Nephron (organoid): ENCODE data around the gene GLRA3.

Experiments
- H3K27ac Mint-ChIP-seq, 3 experiments: 2 replicates each; pipeline ENCODE4 v1.8.0; 2020; ENCODE audit warnings: mixed read lengths in 3 of 3, mild to moderate bottlenecking in 2 of 3, moderate library complexity in 1 of 3
- H3K27me3 Mint-ChIP-seq: 2 replicates; pipeline ENCODE4 v1.8.0; 2021; ENCODE audit warnings: low read depth, mild to moderate bottlenecking, moderate library complexity, mixed read lengths
- H3K36me3 Mint-ChIP-seq: 2 replicates; pipeline ENCODE4 v1.8.0; 2020; ENCODE audit warnings: low read depth, mixed read lengths
- H3K4me1 Mint-ChIP-seq: 2 replicates; pipeline ENCODE4 v1.8.0; 2020; ENCODE audit warnings: mixed read lengths
- H3K4me3 Mint-ChIP-seq, 3 experiments: 2 replicates each; pipeline ENCODE4 v1.8.0; 2020; ENCODE audit warnings: mild to moderate bottlenecking in 3 of 3, mixed read lengths in 3 of 3, moderate library complexity in 2 of 3
- H3K9me3 Mint-ChIP-seq: 2 replicates; pipeline ENCODE4 v1.8.0; 2020; ENCODE audit warnings: mixed read lengths
- CTCF ChIP-seq, 3 experiments: fragments of 200-600 bp; sonication (generic); IDR thresholded peaks; one replicate each; pipeline ENCODE4 v1.5.0; 2021; ENCODE audit warnings: antibody characterized with exemption in 3 of 3; ENCODE audit not compliant: unreplicated experiment in 3 of 3

GLRA3 gene

GRCh38 chr4:174869339-174869738, 40.3 kb upstream of the GLRA3 start:
- H3K9me3 Mint-ChIP-seq: no peaks in the 10 kb centered on the region
- H3K4me3 Mint-ChIP-seq: no peak overlapping the region
- H3K27ac Mint-ChIP-seq: no peak overlapping the region
- H3K36me3 Mint-ChIP-seq: no peaks in the 10 kb centered on the region
- no peaks in the 10 kb centered on the region for H3K27me3 Mint-ChIP-seq
- no peak for TF ChIP-seq CTCF (IDR thresholded peaks at IDR 0.05; ENCODE audit: unreplicated experiment in 3 of 3)
- H3K4me1 Mint-ChIP-seq: no peaks in the 10 kb centered on the region

- no peak overlapping the region for H3K4me3 Mint-ChIP-seq
- H3K27me3 Mint-ChIP-seq: no peaks in the 10 kb centered on the region
- no peaks in the 10 kb centered on the region for H3K4me1 Mint-ChIP-seq
- no peaks in the 10 kb centered on the region for H3K9me3 Mint-ChIP-seq
- no peak for TF ChIP-seq CTCF (IDR thresholded peaks at IDR 0.05; ENCODE audit: unreplicated experiment in 3 of 3)
- H3K36me3 Mint-ChIP-seq: no peaks in the 10 kb centered on the region
- no peak overlapping the region for H3K27ac Mint-ChIP-seq
Observed at GRCh38 chr4:174867903-174868302, 38.9 kb upstream of the GLRA3 start.

- Mint-ChIP-seq H3K4me3 (no peak overlapping the region), H3K27me3 (no peaks in the 10 kb centered on the region), H3K36me3 (no peaks in the 10 kb centered on the region), H3K27ac (no peak overlapping the region), H3K9me3 (no peaks in the 10 kb centered on the region), H3K4me1 (no peaks in the 10 kb centered on the region)
- TF ChIP-seq CTCF (IDR thresholded peaks at IDR 0.05; ENCODE audit: unreplicated experiment in 3 of 3): no peak
Observed at GRCh38 chr4:174865418-174865985, 36.5 kb upstream of the GLRA3 start.

GRCh38 chr4:174864031-174864430, 35.0 kb upstream of the GLRA3 start:
- H3K27me3 Mint-ChIP-seq: no peaks in the 10 kb centered on the region
- no peak for TF ChIP-seq CTCF (IDR thresholded peaks at IDR 0.05; ENCODE audit: unreplicated experiment in 3 of 3)
- no peak overlapping the region for H3K4me3 Mint-ChIP-seq
- H3K9me3 Mint-ChIP-seq: peaks cover 3% of the 10 kb centered on the region
- no peaks in the 10 kb centered on the region for H3K4me1 Mint-ChIP-seq
- H3K27ac Mint-ChIP-seq: no peak overlapping the region
- no peaks in the 10 kb centered on the region for H3K36me3 Mint-ChIP-seq

GRCh38 chr4:174860588-174860987, 31.5 kb upstream of the GLRA3 start:
- H3K36me3 Mint-ChIP-seq: no peaks in the 10 kb centered on the region
- TF ChIP-seq CTCF (IDR thresholded peaks at IDR 0.05; ENCODE audit: unreplicated experiment in 3 of 3): no peak
- H3K4me1 Mint-ChIP-seq: no peaks in the 10 kb centered on the region
- no peak overlapping the region for H3K4me3 Mint-ChIP-seq
- no peak overlapping the region for H3K27ac Mint-ChIP-seq
- H3K27me3 Mint-ChIP-seq: no peaks in the 10 kb centered on the region
- peaks cover 3% of the 10 kb centered on the region for H3K9me3 Mint-ChIP-seq

GRCh38 chr4:174859904-174860303, 30.9 kb upstream of the GLRA3 start:
- no peak overlapping the region for H3K4me3 Mint-ChIP-seq
- H3K27me3 Mint-ChIP-seq: no peaks in the 10 kb centered on the region
- no peaks in the 10 kb centered on the region for H3K36me3 Mint-ChIP-seq
- H3K27ac Mint-ChIP-seq: no peak overlapping the region
- peaks cover 3% of the 10 kb centered on the region for H3K9me3 Mint-ChIP-seq
- H3K4me1 Mint-ChIP-seq: no peaks in the 10 kb centered on the region
- no peak for TF ChIP-seq CTCF (IDR thresholded peaks at IDR 0.05; ENCODE audit: unreplicated experiment in 3 of 3)
